ENCODE data around the gene TREH.

- TF ChIP-seq CTCF (IDR thresholded peaks at IDR 0.05 in 2 of 3, conservative IDR thresholded peaks at IDR 0.05 in 1 of 3; ENCODE audit: borderline replicate concordance in 1 of 3, insufficient read depth in 1 of 3, low read depth in 2 of 3, low read length in 2 of 3) (no peak), ZNF274 (IDR thresholded peaks at IDR 0.05; ENCODE audit: low read depth, low read length) (no peak), YY1 (IDR thresholded peaks at IDR 0.05; ENCODE audit: extremely low read depth, insufficient replicate concordance, low read depth, low read length) (no peak), POLR2AphosphoS5 (IDR thresholded peaks at IDR 0.05; ENCODE audit: low read depth, low read length) (no peak), POLR2A (IDR thresholded peaks at IDR 0.05; ENCODE audit: borderline replicate concordance, extremely low read depth, insufficient read depth, insufficient read length) (no peak), ELF1 (IDR thresholded peaks at IDR 0.05; ENCODE audit: borderline replicate concordance, low read depth) (no peak), SIN3A (IDR thresholded peaks at IDR 0.05; ENCODE audit: low read depth) (no peak)
Observed at GRCh38 chr11:118609380-118610224, 69.8 kb downstream of the TREH start.
